ENCODE data around the gene WDR90. TPM values are rescaled to one million over a fixed set of nuclear protein-coding genes. Genes with fewer than 3 reads are reported as not detected.
A peak's percentile ranks its signal among the peaks of the same experiment; 100 is the strongest.
"Not testable (repeated sequence)": the region's sequence is repeated elsewhere in the genome, so short reads cannot be mapped to it uniquely, and the experiment has no call there.

Gene WDR90
- total and polyA plus RNA-seq, 8 donors, result 14.7 to 91.3 (median 22.3) TPM

- intact Hi-C loops (cut with DNase I), result loop anchor here in 2 of 3 donors (5.0 to 10.0 kb wide), 2 partner anchors 344 to 346 kb away; no protein-coding TSS in a partner anchor
- H3K36me3 ChIP-seq, result no peaks in the 10 kb centered on the region
- no peak for ATAC-seq
- peaks cover 0 to 16% (median 0%) of the 10 kb centered on the region in 4 donors for H3K27me3 ChIP-seq
- peaks cover 0 to 7% (median 4%) of the 10 kb centered on the region in 3 donors for H3K4me1 ChIP-seq
- TF ChIP-seq CTCF (IDR thresholded peaks at IDR 0.05), result no peak
- H3K9me3 ChIP-seq, result no peaks in the 10 kb centered on the region
- WGBS, 2 donors, result 47 to 54% methylated on average over 12 of the region's 12 CpGs
- H3K27ac ChIP-seq, result no peak overlapping the region
- no peak overlapping the region for H3K4me3 ChIP-seq
- FAIRE-seq, result no peak
- no peak for DNase-seq
These were observed 61.9 kb downstream of the WDR90 start for GRCh38 chr16:711084-711483.

- Histone ChIP-seq H3K27me3 (peaks cover 0 to 16% (median 0%) of the 10 kb centered on the region in 4 donors), H3K36me3 (no peaks in the 10 kb centered on the region), H3K27ac (no peak overlapping the region), H3K9me3 (no peaks in the 10 kb centered on the region), H3K4me3 (no peak overlapping the region), H3K4me1 (peaks cover 0 to 13% (median 10%) of the 10 kb centered on the region in 3 donors)
- TF ChIP-seq CTCF (IDR thresholded peaks at IDR 0.05), result peak; percentile 92 to 97 (median 95)
- peak in 5 of 6 donors; percentile 66 to 96 (median 80) for DNase-seq
- ATAC-seq, result peak; percentile 49 to 74 (median 64)
- no peak for FAIRE-seq
- intact Hi-C loops (cut with DNase I), result loop anchor here in 2 of 3 donors (5.0 to 10.0 kb wide), 2 partner anchors 343 to 346 kb away; no protein-coding TSS in a partner anchor
- 8 to 10% methylated on average over 25 of the region's 25 CpGs for WGBS, 2 donors
These were observed 62.6 kb downstream of the WDR90 start for GRCh38 chr16:711548-712320.

DNA sequence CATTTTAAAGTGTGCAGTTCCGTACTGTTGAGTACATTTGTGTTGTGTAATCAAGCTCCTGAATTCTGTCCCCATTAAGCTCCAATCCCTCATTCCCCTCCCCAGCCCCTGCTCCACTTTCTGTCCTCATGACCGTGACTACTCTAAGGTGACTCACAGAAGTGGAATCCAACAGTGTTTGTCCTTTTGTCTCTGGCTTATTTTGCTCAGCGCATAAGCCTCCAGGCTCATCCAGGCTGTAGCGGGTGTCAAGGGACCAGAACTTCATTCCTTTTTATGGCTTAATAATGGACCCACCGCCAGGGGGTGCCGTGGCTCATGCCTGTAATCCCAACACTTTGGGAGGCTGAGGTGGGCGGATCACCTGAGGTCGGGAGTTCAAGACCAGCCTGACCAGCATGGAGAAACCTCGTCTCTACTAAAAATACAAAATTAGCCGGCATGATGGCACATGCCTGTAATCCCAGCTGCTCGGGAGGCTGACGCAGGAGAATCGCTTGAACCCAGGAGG, 63.6 kb downstream of the WDR90 start:
- 45 to 46% methylated on average over 13 of the region's 13 CpGs for WGBS, 2 donors

GRCh38 chr16:714079-714478, 64.9 kb downstream of the WDR90 start:
- 73 to 81% methylated on average over 11 of the region's 11 CpGs for WGBS, 2 donors
- peaks cover 0 to 10% (median 0%) of the 10 kb centered on the region in 4 donors for H3K27me3 ChIP-seq
- no peak overlapping the region for H3K27ac ChIP-seq
- FAIRE-seq, result no peak
- H3K9me3 ChIP-seq, result no peaks in the 10 kb centered on the region
- TF ChIP-seq CTCF (IDR thresholded peaks at IDR 0.05), result no peak
- ATAC-seq, result no peak
- no peak for DNase-seq
- intact Hi-C loops (cut with DNase I), result loop anchor here in 2 of 3 donors (2.0 to 10.0 kb wide), 3 partner anchors 73 to 343 kb away; no protein-coding TSS in a partner anchor
- peaks cover 0 to 13% (median 10%) of the 10 kb centered on the region in 3 donors for H3K4me1 ChIP-seq
- H3K4me3 ChIP-seq, result peak overlapping the region in 1 of 4 donors; percentile 38
- H3K36me3 ChIP-seq, result no peaks in the 10 kb centered on the region

More for the DNA sequence above, 63.6 kb downstream of the WDR90 start:
- TF ChIP-seq CTCF (IDR thresholded peaks at IDR 0.05), result peak in 1 of 4 donors; percentile 8
- Histone ChIP-seq H3K27me3 (peaks cover 0 to 16% (median 0%) of the 10 kb centered on the region in 4 donors), H3K4me1 (peaks cover 0 to 13% (median 10%) of the 10 kb centered on the region in 3 donors)
- not testable (repeated sequence) for ATAC-seq, FAIRE-seq, H3K27ac ChIP-seq, H3K4me3 ChIP-seq, H3K36me3 ChIP-seq, H3K9me3 ChIP-seq
- intact Hi-C loops (cut with DNase I), result loop anchor here in 2 of 3 donors (5.0 to 10.0 kb wide), 2 partner anchors 342 to 345 kb away; no protein-coding TSS in a partner anchor
- peak in 1 of 6 donors; percentile 40 for DNase-seq
